Left lung (tissue), 10 donors: ENCODE measurements around the gene BAIAP2L1. TPM values are rescaled to one million over a fixed set of nuclear protein-coding genes. Genes with fewer than 3 reads are reported as not detected.
A peak's percentile ranks its signal among the peaks of the same experiment; 100 is the strongest.

Experiments used
- ATAC-seq: fragments of 200-7000 bp; cut with Tn5 transposase; one replicate; pipeline ENCODE4 v1.9.1; 2020; ENCODE audit warnings: moderate library complexity
- DNase-seq, 4 donors: peaks; one replicate each; pipeline ENCODE4 v3.0.0-alpha.2; 2013 to 2020
- H3K27ac ChIP-seq, 2 donors: fragments of 200-600 bp; sonication (generic) in 1 of 2; one replicate each; pipeline versions ENCODE4 v1.5.0 to v1.8.0; 2020 to 2021
- H3K27me3 ChIP-seq, 2 donors: fragments of 200-600 bp; sonication (generic) in 1 of 2; one replicate each; pipeline versions ENCODE4 v1.5.0 to v1.8.0; 2020 to 2021
- H3K36me3 ChIP-seq, 2 donors: fragments of 200-600 bp; sonication (generic) in 1 of 2; one replicate each; pipeline versions ENCODE4 v1.5.0 to v1.8.0; 2020 to 2021
- H3K4me1 ChIP-seq, 2 donors: fragments of 200-600 bp; one replicate each; pipeline ENCODE4 v1.8.0; 2021
- H3K4me3 ChIP-seq, 2 donors: fragments of 200-600 bp; sonication (generic) in 1 of 2; one replicate each; pipeline versions ENCODE4 v1.5.0 to v1.8.0; 2020 to 2021; ENCODE audit warnings: mild to moderate bottlenecking in 1 of 2
- H3K9me3 ChIP-seq, 2 donors: fragments of 200-600 bp; sonication (generic) in 1 of 2; one replicate each; pipeline versions ENCODE4 v1.5.0 to v1.8.0; 2020 to 2021
- CTCF ChIP-seq, 2 donors: fragments of 200-600 bp; sonication (generic) in 1 of 2; IDR thresholded peaks; one replicate each; pipeline versions ENCODE4 v1.5.0 to v1.8.0; 2021; ENCODE audit warnings: antibody characterized with exemption in 2 of 2
- intact Hi-C, 2 donors: fragments of 100-400 bp; cut with DNase I; formaldehyde crosslinking; loops; one replicate each; pipeline versions ENCODE4 v1.11.2 to v1.14.2; 2022
- polyA plus RNA-seq, 6 donors: library from polyadenylated mRNA; unstranded; fragments of 120-200 nt; gene quantifications; one replicate each; pipeline ENCODE4 v1.2.1, GENCODE V29; 2013; ENCODE audit not compliant: insufficient read length in 6 of 6
- total RNA-seq, 2 donors: library from RNA; stranded (reverse); fragmentation: NEBNext Ultra II Directional; extraction: Animal tissue kit (Norgen Biotek cat#: 25700); gene quantifications; one replicate each; pipeline ENCODE4 v1.2.1, GENCODE V29; 2021
- donor health status: DM: no; HTN: yes; CAD: no.
- donor health status: DM: no; HTN: no; CAD: no.

Gene BAIAP2L1
- total and polyA plus RNA-seq, 8 donors: 16.6 to 31.8 (median 20.9) TPM

GRCh38 chr7:98297626-98298286 lies 103.1 kb downstream of the BAIAP2L1 start:
- peaks cover 0 to 72% of the 10 kb centered on the region in 2 donors for H3K36me3 ChIP-seq
- DNase-seq (peak in 1 of 4 donors; percentile 66), ATAC-seq (no peak)
- no peak for TF ChIP-seq CTCF (IDR thresholded peaks at IDR 0.05)
- H3K9me3 ChIP-seq: no peaks in the 10 kb centered on the region
- intact Hi-C loops: loop anchor here in 1 of 2 donors (10.0 kb wide), 1 partner anchor 107 kb away; the partner anchor contains the start of gene BAIAP2L1
- H3K4me3 ChIP-seq: no peak overlapping the region
- H3K4me1 ChIP-seq: peaks cover 0 to 7% of the 10 kb centered on the region in 2 donors
- H3K27ac ChIP-seq: no peak overlapping the region
- no peaks in the 10 kb centered on the region for H3K27me3 ChIP-seq

- no peak for TF ChIP-seq CTCF (IDR thresholded peaks at IDR 0.05)
- Histone ChIP-seq H3K4me3 (no peak overlapping the region), H3K27me3 (no peaks in the 10 kb centered on the region), H3K36me3 (peaks cover 0 to 76% of the 10 kb centered on the region in 2 donors), H3K9me3 (no peaks in the 10 kb centered on the region), H3K27ac (no peak overlapping the region), H3K4me1 (peaks cover 0 to 7% of the 10 kb centered on the region in 2 donors)
- intact Hi-C loops: loop anchor here in 1 of 2 donors (10.0 kb wide), 1 partner anchor 108 kb away; the partner anchor contains the start of gene BAIAP2L1
- no peak for ATAC-seq
- peak in 1 of 4 donors; percentile 77 for DNase-seq
Measured at GRCh38 chr7:98296833-98297232, 104.1 kb downstream of the BAIAP2L1 start.

GRCh38 chr7:98295467-98296192 lies 105.3 kb downstream of the BAIAP2L1 start:
- peak overlapping the region in 1 of 2 donors; percentile 14 for H3K27ac ChIP-seq
- peaks cover 0 to 10% of the 10 kb centered on the region in 2 donors for H3K4me1 ChIP-seq
- DNase-seq (no peak), ATAC-seq (peak; percentile 9)
- H3K4me3 ChIP-seq: no peak overlapping the region
- H3K36me3 ChIP-seq: peaks cover 0 to 76% of the 10 kb centered on the region in 2 donors
- H3K27me3 ChIP-seq: no peaks in the 10 kb centered on the region
- H3K9me3 ChIP-seq: no peaks in the 10 kb centered on the region
- no peak for TF ChIP-seq CTCF (IDR thresholded peaks at IDR 0.05)
- intact Hi-C loops: loop anchor here in 1 of 2 donors (10.0 kb wide), 1 partner anchor 109 kb away; the partner anchor contains the start of gene BAIAP2L1

- TF ChIP-seq CTCF (IDR thresholded peaks at IDR 0.05): peak; percentile 46 to 60
- Histone ChIP-seq H3K4me3 (no peak overlapping the region), H3K27me3 (no peaks in the 10 kb centered on the region), H3K9me3 (no peaks in the 10 kb centered on the region), H3K36me3 (peaks cover 0 to 77% of the 10 kb centered on the region in 2 donors), H3K4me1 (peaks cover 0 to 14% of the 10 kb centered on the region in 2 donors), H3K27ac (peak overlapping the region in 1 of 2 donors; percentile 14)
- DNase-seq (peak in 2 of 4 donors; percentile 54 to 86), ATAC-seq (peak; percentile 84)
- intact Hi-C loops: loop anchor here in 1 of 2 donors (10.0 kb wide), 1 partner anchor 110 kb away; the partner anchor contains the start of gene BAIAP2L1
Measured at GRCh38 chr7:98294798-98295382, 106.0 kb downstream of the BAIAP2L1 start.
